H1 (cell line): Measurements from ENCODE around the gene GRIK4. TPM values are rescaled to one million over a fixed set of nuclear protein-coding genes. Genes with fewer than 3 reads are reported as not detected.

Experiments
- CHD1 ChIP-seq: IDR thresholded peaks from 2 replicates; pipeline ENCODE4 v1.6.1; 2012; ENCODE audit warnings: low read depth, low read length, improper control_type of control experiment
- CHD2 ChIP-seq: IDR thresholded peaks from 2 replicates; pipeline ENCODE4 v1.6.1; 2012; ENCODE audit warnings: low read length, improper control_type of control experiment
- KDM1A ChIP-seq: fragments of 200-600, 300-600 bp; sonication (generic); IDR thresholded peaks from 2 replicates; pipeline ENCODE4 v1.7.1; 2016; ENCODE audit warnings: mild to moderate bottlenecking, low read length, borderline replicate concordance
- KDM5A ChIP-seq: fragments of 200-600 bp; IDR thresholded peaks from 2 replicates; pipeline ENCODE4 v1.7.1; 2012; ENCODE audit warnings: mild to moderate bottlenecking, low read length, inconsistent platforms, mixed read lengths
- MAFK ChIP-seq: IDR thresholded peaks from 2 replicates; pipeline ENCODE4 v1.6.1; 2012; ENCODE audit warnings: low read depth, mild to moderate bottlenecking, improper control_type of control experiment, low read length
- POLR2A ChIP-seq, 2 experiments: IDR thresholded peaks; 1 replicate in 1 of 2; 2 replicates in 1 of 2; pipeline ENCODE4 v1.6.1; 2011; ENCODE audit warnings: low read depth in 2 of 2, low read length in 2 of 2, mild to moderate bottlenecking in 2 of 2; ENCODE audit errors: control extremely low read depth in 1 of 2
- RNF2 ChIP-seq: fragments of 200-900, 300-1000 bp; sonication (generic); IDR thresholded peaks from 2 replicates; pipeline ENCODE4 v1.7.1; 2016; ENCODE audit warnings: borderline replicate concordance, low read depth, mild to moderate bottlenecking, antibody characterized with exemption, low read length; ENCODE audit not compliant: poor library complexity, severe bottlenecking; ENCODE audit errors: missing control alignments
- SUZ12 ChIP-seq: fragments of 200-600 bp; sonication (generic); IDR thresholded peaks from 2 replicates; pipeline ENCODE4 v1.6.1; 2012; ENCODE audit warnings: mild to moderate bottlenecking, inconsistent platforms, low read length, moderate library complexity, mixed read lengths
- TBP ChIP-seq: IDR thresholded peaks from 2 replicates; pipeline ENCODE4 v1.6.1; 2011; ENCODE audit warnings: low read depth, low read length, improper control_type of control experiment
- polyA plus RNA-seq, 7 experiments: library from polyadenylated mRNA; depleted of rRNA in 3 of 7; stranded (reverse) in 5 of 7; unstranded in 2 of 7; fragments of >200 nt in 5 of 7; fragments of 200-250 nt in 2 of 7; gene quantifications; 1 replicate in 5 of 7; 2 replicates in 1 of 7; 4 replicates in 1 of 7; pipeline versions ENCODE4 v1.2.1 to v1.2.3, GENCODE V29; 2011 to 2013; ENCODE audit warnings: missing spikeins in 2 of 7, mixed read lengths in 2 of 7
- total RNA-seq: library from RNA; stranded (reverse); fragmentation: NEBNext Ultra II Directional; extraction: Animal tissue kit (Norgen Biotek cat#: 25700); gene quantifications from 2 replicates; pipeline ENCODE4 v1.2.1, GENCODE V29; 2021
- TF ChIP-seq, protein P1 (sequence below): fragments of 300-600 bp; sonication (generic); IDR thresholded peaks from 2 replicates; pipeline ENCODE4 v1.7.1; 2012; ENCODE audit warnings: low read length, moderate library complexity, mild to moderate bottlenecking, inconsistent platforms; ENCODE audit not compliant: insufficient replicate concordance

Gene GRIK4
- total and polyA plus RNA-seq, 2 of the 8 experiments (the other 6 are each of a cell fraction or from before 2014, with no cell fraction given), result 1.2 to 2.9 TPM

DNA sequence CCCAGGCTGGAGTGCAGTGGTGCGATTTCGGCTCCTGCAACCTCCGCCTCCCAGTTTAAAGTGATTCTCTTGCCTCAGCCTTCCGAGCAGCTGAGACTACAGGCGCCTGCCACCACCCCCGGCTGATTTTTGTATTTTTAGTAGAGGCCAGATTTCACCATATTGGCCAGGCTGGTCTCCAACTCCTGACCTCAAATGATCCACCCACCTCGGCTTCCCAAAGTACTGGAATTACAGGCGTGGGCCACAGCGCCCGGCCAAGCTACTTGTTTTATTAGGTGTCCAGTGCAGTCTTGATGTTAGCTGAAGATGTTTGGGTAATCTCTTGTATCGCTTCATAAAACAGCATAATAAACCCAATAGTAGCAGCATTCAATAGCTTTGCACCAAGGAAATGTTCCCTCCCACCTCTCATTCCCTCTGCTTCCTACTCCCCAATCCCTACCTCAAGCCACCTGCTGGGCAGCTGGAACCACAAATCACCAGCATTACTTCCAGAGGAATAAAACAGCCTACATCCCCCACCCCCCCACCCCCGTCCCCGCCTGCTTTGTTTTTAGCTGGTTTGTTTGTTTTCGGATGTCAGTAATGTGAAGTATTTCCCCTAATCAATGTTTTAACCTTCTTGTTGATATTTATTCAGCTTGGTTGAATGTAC, 11.0 kb upstream of the GRIK4 start (continued):
- TF ChIP-seq, protein P1, sequence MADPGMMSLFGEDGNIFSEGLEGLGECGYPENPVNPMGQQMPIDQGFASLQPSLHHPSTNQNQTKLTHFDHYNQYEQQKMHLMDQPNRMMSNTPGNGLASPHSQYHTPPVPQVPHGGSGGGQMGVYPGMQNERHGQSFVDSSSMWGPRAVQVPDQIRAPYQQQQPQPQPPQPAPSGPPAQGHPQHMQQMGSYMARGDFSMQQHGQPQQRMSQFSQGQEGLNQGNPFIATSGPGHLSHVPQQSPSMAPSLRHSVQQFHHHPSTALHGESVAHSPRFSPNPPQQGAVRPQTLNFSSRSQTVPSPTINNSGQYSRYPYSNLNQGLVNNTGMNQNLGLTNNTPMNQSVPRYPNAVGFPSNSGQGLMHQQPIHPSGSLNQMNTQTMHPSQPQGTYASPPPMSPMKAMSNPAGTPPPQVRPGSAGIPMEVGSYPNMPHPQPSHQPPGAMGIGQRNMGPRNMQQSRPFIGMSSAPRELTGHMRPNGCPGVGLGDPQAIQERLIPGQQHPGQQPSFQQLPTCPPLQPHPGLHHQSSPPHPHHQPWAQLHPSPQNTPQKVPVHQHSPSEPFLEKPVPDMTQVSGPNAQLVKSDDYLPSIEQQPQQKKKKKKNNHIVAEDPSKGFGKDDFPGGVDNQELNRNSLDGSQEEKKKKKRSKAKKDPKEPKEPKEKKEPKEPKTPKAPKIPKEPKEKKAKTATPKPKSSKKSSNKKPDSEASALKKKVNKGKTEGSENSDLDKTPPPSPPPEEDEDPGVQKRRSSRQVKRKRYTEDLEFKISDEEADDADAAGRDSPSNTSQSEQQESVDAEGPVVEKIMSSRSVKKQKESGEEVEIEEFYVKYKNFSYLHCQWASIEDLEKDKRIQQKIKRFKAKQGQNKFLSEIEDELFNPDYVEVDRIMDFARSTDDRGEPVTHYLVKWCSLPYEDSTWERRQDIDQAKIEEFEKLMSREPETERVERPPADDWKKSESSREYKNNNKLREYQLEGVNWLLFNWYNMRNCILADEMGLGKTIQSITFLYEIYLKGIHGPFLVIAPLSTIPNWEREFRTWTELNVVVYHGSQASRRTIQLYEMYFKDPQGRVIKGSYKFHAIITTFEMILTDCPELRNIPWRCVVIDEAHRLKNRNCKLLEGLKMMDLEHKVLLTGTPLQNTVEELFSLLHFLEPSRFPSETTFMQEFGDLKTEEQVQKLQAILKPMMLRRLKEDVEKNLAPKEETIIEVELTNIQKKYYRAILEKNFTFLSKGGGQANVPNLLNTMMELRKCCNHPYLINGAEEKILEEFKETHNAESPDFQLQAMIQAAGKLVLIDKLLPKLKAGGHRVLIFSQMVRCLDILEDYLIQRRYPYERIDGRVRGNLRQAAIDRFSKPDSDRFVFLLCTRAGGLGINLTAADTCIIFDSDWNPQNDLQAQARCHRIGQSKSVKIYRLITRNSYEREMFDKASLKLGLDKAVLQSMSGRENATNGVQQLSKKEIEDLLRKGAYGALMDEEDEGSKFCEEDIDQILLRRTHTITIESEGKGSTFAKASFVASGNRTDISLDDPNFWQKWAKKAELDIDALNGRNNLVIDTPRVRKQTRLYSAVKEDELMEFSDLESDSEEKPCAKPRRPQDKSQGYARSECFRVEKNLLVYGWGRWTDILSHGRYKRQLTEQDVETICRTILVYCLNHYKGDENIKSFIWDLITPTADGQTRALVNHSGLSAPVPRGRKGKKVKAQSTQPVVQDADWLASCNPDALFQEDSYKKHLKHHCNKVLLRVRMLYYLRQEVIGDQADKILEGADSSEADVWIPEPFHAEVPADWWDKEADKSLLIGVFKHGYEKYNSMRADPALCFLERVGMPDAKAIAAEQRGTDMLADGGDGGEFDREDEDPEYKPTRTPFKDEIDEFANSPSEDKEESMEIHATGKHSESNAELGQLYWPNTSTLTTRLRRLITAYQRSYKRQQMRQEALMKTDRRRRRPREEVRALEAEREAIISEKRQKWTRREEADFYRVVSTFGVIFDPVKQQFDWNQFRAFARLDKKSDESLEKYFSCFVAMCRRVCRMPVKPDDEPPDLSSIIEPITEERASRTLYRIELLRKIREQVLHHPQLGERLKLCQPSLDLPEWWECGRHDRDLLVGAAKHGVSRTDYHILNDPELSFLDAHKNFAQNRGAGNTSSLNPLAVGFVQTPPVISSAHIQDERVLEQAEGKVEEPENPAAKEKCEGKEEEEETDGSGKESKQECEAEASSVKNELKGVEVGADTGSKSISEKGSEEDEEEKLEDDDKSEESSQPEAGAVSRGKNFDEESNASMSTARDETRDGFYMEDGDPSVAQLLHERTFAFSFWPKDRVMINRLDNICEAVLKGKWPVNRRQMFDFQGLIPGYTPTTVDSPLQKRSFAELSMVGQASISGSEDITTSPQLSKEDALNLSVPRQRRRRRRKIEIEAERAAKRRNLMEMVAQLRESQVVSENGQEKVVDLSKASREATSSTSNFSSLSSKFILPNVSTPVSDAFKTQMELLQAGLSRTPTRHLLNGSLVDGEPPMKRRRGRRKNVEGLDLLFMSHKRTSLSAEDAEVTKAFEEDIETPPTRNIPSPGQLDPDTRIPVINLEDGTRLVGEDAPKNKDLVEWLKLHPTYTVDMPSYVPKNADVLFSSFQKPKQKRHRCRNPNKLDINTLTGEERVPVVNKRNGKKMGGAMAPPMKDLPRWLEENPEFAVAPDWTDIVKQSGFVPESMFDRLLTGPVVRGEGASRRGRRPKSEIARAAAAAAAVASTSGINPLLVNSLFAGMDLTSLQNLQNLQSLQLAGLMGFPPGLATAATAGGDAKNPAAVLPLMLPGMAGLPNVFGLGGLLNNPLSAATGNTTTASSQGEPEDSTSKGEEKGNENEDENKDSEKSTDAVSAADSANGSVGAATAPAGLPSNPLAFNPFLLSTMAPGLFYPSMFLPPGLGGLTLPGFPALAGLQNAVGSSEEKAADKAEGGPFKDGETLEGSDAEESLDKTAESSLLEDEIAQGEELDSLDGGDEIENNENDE, result no peak
- TF ChIP-seq RNF2 (no peak), SUZ12 (no peak), POLR2A (IDR thresholded peaks at IDR 0.05; ENCODE audit: control extremely low read depth in 1 of 2, low read depth in 2 of 2, low read length in 2 of 2) (no peak), KDM5A (no peak), CHD1 (no peak), CHD2 (no peak), TBP (no peak), MAFK (no peak), KDM1A (no peak)
